BLaER1 treated with 17β-estradiol and CSF1 and Interleukin-3, amounts not matched to agents 10 nM and 100 nM (cell line): ENCODE data around the gene HNRNPL.
"Not testable (repeated sequence)": the region's sequence is repeated elsewhere in the genome, so short reads cannot be mapped to it uniquely, and the experiment has no call there.

Experiments used
- H3K27ac ChIP-seq, 11 experiments: shearing (Covaris generic); formaldehyde crosslinking; 2 replicates each; pipeline ENCODE4 v1.8.1; 2022
- H3K27me3 ChIP-seq, 11 experiments: shearing (Covaris generic); formaldehyde crosslinking; 2 replicates each; pipeline ENCODE4 v1.8.1; 2022
- H3K36me3 ChIP-seq, 11 experiments: shearing (Covaris generic); formaldehyde crosslinking; 2 replicates each; pipeline ENCODE4 v1.8.1; 2022
- H3K4me1 ChIP-seq, 10 experiments: shearing (Covaris generic); formaldehyde crosslinking; 2 replicates each; pipeline ENCODE4 v1.8.1; 2022
- H3K4me2 ChIP-seq, 11 experiments: shearing (Covaris generic); formaldehyde crosslinking; 2 replicates each; pipeline ENCODE4 v1.8.1; 2022
- H3K4me3 ChIP-seq, 10 experiments: shearing (Covaris generic); formaldehyde crosslinking; 2 replicates each; pipeline ENCODE4 v1.8.1; 2022
- H3K9ac ChIP-seq, 11 experiments: shearing (Covaris generic); formaldehyde crosslinking; 2 replicates each; pipeline ENCODE4 v1.8.1; 2022
- H3K9me3 ChIP-seq, 11 experiments: shearing (Covaris generic); formaldehyde crosslinking; replicated peaks in 1 of 11; 2 replicates each; pipeline ENCODE4 v1.8.1; 2022
- H4K20me1 ChIP-seq, 11 experiments: shearing (Covaris generic); formaldehyde crosslinking; 2 replicates each; pipeline ENCODE4 v1.8.1; 2022
- Cebpa-rat ChIP-seq, 11 experiments: shearing (Covaris generic); IDR thresholded peaks; 2 replicates each; pipeline ENCODE4 v1.8.1; 2022

Gene HNRNPL

DNA sequence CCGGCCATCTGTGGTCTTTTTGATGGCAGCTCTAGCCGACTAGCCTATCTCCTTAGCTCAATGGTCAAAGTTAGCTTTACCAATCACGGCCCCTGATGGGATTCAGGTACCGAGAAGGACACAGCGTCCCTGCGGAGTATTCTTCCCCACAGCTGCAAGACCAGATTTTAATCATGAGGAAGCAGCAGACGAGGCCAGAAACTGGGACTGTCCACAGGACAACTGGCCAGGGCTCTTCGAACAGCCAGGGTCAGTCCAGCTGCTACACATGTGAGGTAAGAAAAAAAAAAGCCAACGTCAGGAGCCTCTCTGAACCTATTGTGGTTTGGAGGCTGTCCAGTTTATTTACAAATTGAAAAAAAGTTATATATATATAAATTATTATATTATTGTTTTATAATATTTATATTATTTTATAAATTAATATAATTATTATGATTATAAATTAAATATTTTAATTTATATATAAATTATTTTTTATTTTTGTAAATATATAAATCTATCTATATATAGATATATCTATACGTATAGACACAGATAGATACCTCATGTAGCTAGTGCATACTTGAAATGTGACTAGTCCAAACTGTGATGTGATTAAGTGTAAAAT lies 17.5 kb upstream of the HNRNPL start:
- H3K9me3 ChIP-seq: no peaks in the 10 kb centered on the region
- peak overlapping the region in 8 of 11 experiments; percentile 7 to 76 (median 72); a peak in 13 of 22 replicates for H3K27ac ChIP-seq
- H4K20me1 ChIP-seq: no peaks in the 10 kb centered on the region; a peak in 1 of 22 replicates
- H3K4me2 ChIP-seq: peak overlapping the region; percentile 52 to 87 (median 74)
- H3K4me3 ChIP-seq: no peak overlapping the region
- no peaks in the 10 kb centered on the region for H3K27me3 ChIP-seq
- no peaks in the 10 kb centered on the region for H3K36me3 ChIP-seq
- no peak for TF ChIP-seq Cebpa-rat (IDR thresholded peaks at IDR 0.05)
- peaks cover 84 to 97% (median 92%) of the 10 kb centered on the region in 10 experiments for H3K4me1 ChIP-seq
- H3K9ac ChIP-seq: peak overlapping the region in 4 of 11 experiments; percentile 2 to 60 (median 32); a peak in 2 of 22 replicates

GRCh38 chr19:38862321-38863059 lies 12.7 kb upstream of the HNRNPL start:
- Histone ChIP-seq H4K20me1 (no peaks in the 10 kb centered on the region; a peak in 1 of 22 replicates), H3K9me3 (no peaks in the 10 kb centered on the region), H3K9ac (peak overlapping the region in 1 of 11 experiments; percentile 7; a peak in 1 of 22 replicates), H3K27ac (peak overlapping the region in 5 of 11 experiments; percentile 7 to 42 (median 31); a peak in 8 of 22 replicates), H3K4me2 (peak overlapping the region; percentile 36 to 87 (median 61)), H3K36me3 (no peaks in the 10 kb centered on the region), H3K4me3 (no peak overlapping the region), H3K4me1 (peaks cover 87 to 95% (median 93%) of the 10 kb centered on the region in 10 experiments), H3K27me3 (no peaks in the 10 kb centered on the region)
- TF ChIP-seq Cebpa-rat (IDR thresholded peaks at IDR 0.05): no peak

GRCh38 chr19:38861368-38861767 lies 11.6 kb upstream of the HNRNPL start:
- no peak for TF ChIP-seq Cebpa-rat (IDR thresholded peaks at IDR 0.05)
- Histone ChIP-seq H3K27me3 (no peaks in the 10 kb centered on the region), H3K4me2 (peak overlapping the region in 1 of 11 experiments; percentile 84; a peak in 1 of 22 replicates), H4K20me1 (no peaks in the 10 kb centered on the region; a peak in 1 of 22 replicates), H3K27ac (peak overlapping the region in 1 of 11 experiments; percentile 83; a peak in 1 of 22 replicates), H3K36me3 (no peaks in the 10 kb centered on the region), H3K4me3 (no peak overlapping the region), H3K4me1 (peaks cover 89 to 97% (median 95%) of the 10 kb centered on the region in 10 experiments), H3K9me3 (peaks cover 0 to 4% (median 1%) of the 10 kb centered on the region in 11 experiments; a peak in 11 of 22 replicates), H3K9ac (no peak overlapping the region)

DNA sequence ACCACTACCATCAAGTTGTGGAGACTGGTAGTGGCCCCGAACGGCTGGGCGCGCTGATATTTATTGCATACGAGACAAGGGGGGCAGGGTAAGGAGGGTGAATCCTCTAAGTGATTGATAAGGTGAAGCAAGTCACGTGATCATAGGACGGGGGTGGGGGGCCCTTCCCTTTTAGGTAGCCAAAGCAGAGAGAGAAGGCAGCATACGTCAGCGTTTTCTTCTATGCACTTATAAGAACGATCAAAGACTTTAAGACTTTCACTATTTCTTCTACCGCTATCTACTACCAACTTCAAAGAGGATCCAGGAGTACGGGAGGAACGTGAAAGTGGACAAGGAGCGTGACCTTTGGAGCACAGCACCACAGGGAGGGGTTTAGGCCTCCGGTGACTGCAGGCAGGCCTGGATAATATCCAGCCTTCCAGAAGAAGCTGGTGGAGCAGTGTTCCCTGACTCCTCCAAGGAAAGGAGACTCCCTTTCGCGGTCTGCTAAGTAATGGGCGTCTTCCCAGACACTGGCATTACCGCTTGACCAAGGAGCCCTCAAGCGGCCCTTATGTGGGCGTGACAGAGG lies 9.9 kb upstream of the HNRNPL start:
- Histone ChIP-seq H3K4me2 (peak overlapping the region; percentile 32 to 94 (median 86); a peak in 21 of 22 replicates), H3K4me1 (peaks cover 76 to 83% (median 82%) of the 10 kb centered on the region in 10 experiments), H3K9ac (0 out of 22 replicates have a peak overlapping the region, but pooled peaks of 1 of the 11 experiments have one; percentile 33), H3K27ac (peak overlapping the region in 3 of 11 experiments; percentile 12 to 54 (median 50); a peak in 3 of 22 replicates), H3K9me3 (peaks cover 0 to 10% (median 8%) of the 10 kb centered on the region in 11 experiments; a peak in 13 of 22 replicates)
- not testable (repeated sequence) for H3K27me3 ChIP-seq, H4K20me1 ChIP-seq, H3K36me3 ChIP-seq, H3K4me3 ChIP-seq

- Histone ChIP-seq H3K36me3 (no peaks in the 10 kb centered on the region), H3K9ac (peak overlapping the region; percentile 24 to 62 (median 57); a peak in 17 of 22 replicates), H3K4me1 (peaks cover 61 to 72% (median 66%) of the 10 kb centered on the region in 10 experiments), H3K27ac (peak overlapping the region; percentile 49 to 72 (median 68); a peak in 21 of 22 replicates), H4K20me1 (no peaks in the 10 kb centered on the region), H3K4me2 (peak overlapping the region; percentile 63 to 94 (median 86)), H3K9me3 (peaks cover 0 to 10% (median 8%) of the 10 kb centered on the region in 11 experiments; a peak in 13 of 22 replicates), H3K4me3 (peak overlapping the region in 1 of 10 experiments; percentile 13; a peak in 1 of 20 replicates), H3K27me3 (no peaks in the 10 kb centered on the region)
- TF ChIP-seq Cebpa-rat (IDR thresholded peaks at IDR 0.05): no peak
Measured at GRCh38 chr19:38856813-38857212, 7.0 kb upstream of the HNRNPL start.

DNA sequence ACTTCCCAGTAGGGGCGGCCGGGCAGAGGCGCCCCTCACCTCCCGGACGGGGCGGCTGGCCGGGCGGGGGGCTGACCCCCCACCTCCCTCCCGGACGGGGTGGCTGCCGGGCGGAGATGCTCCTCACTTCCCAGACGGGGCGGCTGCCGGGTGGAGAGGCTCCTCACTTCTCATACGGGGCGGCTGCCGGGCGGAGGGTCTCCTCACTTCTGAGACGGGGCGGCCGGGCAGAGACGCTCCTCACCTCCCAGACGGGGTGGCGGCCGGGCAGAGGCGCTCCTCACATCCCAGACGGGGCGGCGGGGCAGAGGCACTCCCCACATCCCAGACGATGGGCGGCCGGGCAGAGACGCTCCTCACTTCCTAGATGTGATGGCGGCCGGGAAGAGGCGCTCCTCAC lies 6.0 kb upstream of the HNRNPL start:
- H3K27me3 ChIP-seq, H3K9ac ChIP-seq, H4K20me1 ChIP-seq, H3K4me3 ChIP-seq, H3K36me3 ChIP-seq: not testable (repeated sequence)
- Histone ChIP-seq H3K9me3 (peaks cover 0 to 10% (median 8%) of the 10 kb centered on the region in 11 experiments; a peak in 13 of 22 replicates), H3K4me2 (0 out of 22 replicates have a peak overlapping the region, but pooled peaks of 1 of the 11 experiments have one; percentile 63), H3K27ac (0 out of 22 replicates have a peak overlapping the region, but pooled peaks of 1 of the 11 experiments have one; percentile 49), H3K4me1 (peaks cover 61 to 75% (median 68%) of the 10 kb centered on the region in 10 experiments)

- not testable (repeated sequence) for H3K4me3 ChIP-seq, H4K20me1 ChIP-seq, H3K36me3 ChIP-seq, H3K27ac ChIP-seq, H3K9ac ChIP-seq, H3K27me3 ChIP-seq, H3K4me2 ChIP-seq
- peaks cover 55 to 68% (median 63%) of the 10 kb centered on the region in 10 experiments for H3K4me1 ChIP-seq
- H3K9me3 ChIP-seq: peaks cover 0 to 10% (median 8%) of the 10 kb centered on the region in 11 experiments; a peak in 13 of 22 replicates
Measured at GRCh38 chr19:38854961-38855360, 5.2 kb upstream of the HNRNPL start.

DNA sequence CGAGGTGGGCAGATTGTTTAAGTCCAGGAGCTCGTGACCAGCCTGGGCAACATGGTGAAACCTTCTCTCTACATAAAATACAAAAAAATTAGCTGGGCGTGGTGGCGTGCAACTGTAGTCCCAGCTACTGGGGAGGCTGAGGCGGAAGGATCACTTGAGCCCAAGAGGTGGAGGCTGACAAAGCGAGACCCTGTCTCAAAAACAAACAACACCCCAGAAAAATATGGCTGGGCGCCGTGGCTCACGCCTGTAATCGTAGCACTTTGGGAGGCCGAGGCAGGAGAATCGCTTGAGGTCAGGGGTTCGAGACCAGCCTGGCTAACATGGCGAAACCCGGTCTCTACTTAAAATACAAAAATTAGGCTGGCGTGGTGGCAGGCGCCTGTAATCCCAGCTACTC lies 3.4 kb upstream of the HNRNPL start:
- H3K4me2 ChIP-seq: peak overlapping the region; percentile 76 to 99 (median 91)
- peaks cover 0 to 10% (median 8%) of the 10 kb centered on the region in 11 experiments; a peak in 13 of 22 replicates for H3K9me3 ChIP-seq
- peak overlapping the region; percentile 72 to 89 (median 80); a peak in 19 of 20 replicates for H3K4me3 ChIP-seq
- peak overlapping the region; percentile 89 to 99 (median 93) for H3K9ac ChIP-seq
- H3K4me1 ChIP-seq: peaks cover 45 to 55% (median 49%) of the 10 kb centered on the region in 10 experiments
- H3K36me3 ChIP-seq: peaks cover 6 to 9% (median 7%) of the 10 kb centered on the region in 11 experiments; a peak in 19 of 22 replicates
- no peaks in the 10 kb centered on the region for H3K27me3 ChIP-seq
- H4K20me1 ChIP-seq: peaks cover 9 to 10% (median 10%) of the 10 kb centered on the region in 11 experiments
- TF ChIP-seq Cebpa-rat (IDR thresholded peaks at IDR 0.05): no peak
- peak overlapping the region; percentile 86 to 99 (median 94); a peak in 21 of 22 replicates for H3K27ac ChIP-seq
